DND-41 (cell line): ENCODE data around the gene KLHL2.
A peak's percentile ranks its signal among the peaks of the same experiment; 100 is the strongest.

Experiments
- ATAC-seq: fragments of 200-7000 bp; cut with Tn5 transposase; 3 replicates; pipeline ENCODE4 v1.9.1; 2021; ENCODE audit warnings: low read depth; ENCODE audit not compliant: insufficient read depth
- DNase-seq: peaks from one replicate; pipeline ENCODE4 v3.0.0-alpha.2; 2020
- H2AFZ ChIP-seq: 2 replicates; pipeline ENCODE4 v1.6.0; 2012; ENCODE audit warnings: low read depth, low read length
- H3K27ac ChIP-seq: 2 replicates; pipeline ENCODE4 v1.5.1; 2012; ENCODE audit warnings: low read length, inconsistent platforms
- H3K27me3 ChIP-seq: fragments of 200-600 bp; sonication (generic); 2 replicates; pipeline ENCODE4 v1.6.0; 2012; ENCODE audit warnings: low read length, mild to moderate bottlenecking, inconsistent platforms; ENCODE audit not compliant: insufficient read depth, poor library complexity
- H3K36me3 ChIP-seq: 2 replicates; pipeline ENCODE4 v1.5.1; 2012; ENCODE audit warnings: low read length, inconsistent platforms; ENCODE audit not compliant: insufficient read depth
- H3K4me1 ChIP-seq: 2 replicates; pipeline ENCODE4 v1.5.1; 2012; ENCODE audit warnings: mild to moderate bottlenecking, low read length; ENCODE audit not compliant: insufficient read depth
- H3K4me2 ChIP-seq: 2 replicates; pipeline ENCODE4 v1.6.0; 2012; ENCODE audit warnings: mild to moderate bottlenecking, moderate library complexity, low read length, inconsistent platforms; ENCODE audit not compliant: insufficient read depth
- H3K4me3 ChIP-seq, 2 experiments: fragments of 200-600 bp in 1 of 2; shearing (Covaris generic) in 1 of 2; 2 replicates each; pipeline ENCODE4 v1.5.1; 2012 to 2016; ENCODE audit warnings: inconsistent platforms in 2 of 2, low read length in 2 of 2, mild to moderate bottlenecking in 2 of 2, low read depth in 1 of 2, moderate library complexity in 1 of 2
- H3K79me2 ChIP-seq: 2 replicates; pipeline ENCODE4 v1.6.0; 2012; ENCODE audit warnings: low read length, inconsistent platforms; ENCODE audit not compliant: insufficient read depth
- H3K9ac ChIP-seq: 2 replicates; pipeline ENCODE4 v1.6.0; 2012; ENCODE audit warnings: low read depth, mild to moderate bottlenecking, inconsistent platforms, low read length, moderate library complexity
- H3K9me3 ChIP-seq: 2 replicates; pipeline ENCODE4 v1.5.1; 2012; ENCODE audit warnings: low read length, moderate library complexity, mild to moderate bottlenecking, inconsistent platforms; ENCODE audit not compliant: insufficient read depth, severe bottlenecking
- H4K20me1 ChIP-seq: 2 replicates; pipeline ENCODE4 v1.6.0; 2012; ENCODE audit warnings: low read length; ENCODE audit not compliant: insufficient read depth
- EZH2 ChIP-seq: IDR thresholded peaks from 3 replicates; pipeline ENCODE4 v1.6.1; 2012; ENCODE audit warnings: borderline replicate concordance, low read depth, mild to moderate bottlenecking, moderate library complexity, low read length, inconsistent platforms; ENCODE audit not compliant: severe bottlenecking
- TF ChIP-seq, protein P1 (sequence below): IDR thresholded peaks from 2 replicates; pipeline ENCODE4 v1.5.1; 2012; ENCODE audit warnings: borderline replicate concordance, low read length, moderate library complexity, mild to moderate bottlenecking; ENCODE audit not compliant: poor library complexity, severe bottlenecking; ENCODE audit errors: extremely low read depth

The KLHL2 gene

DNA sequence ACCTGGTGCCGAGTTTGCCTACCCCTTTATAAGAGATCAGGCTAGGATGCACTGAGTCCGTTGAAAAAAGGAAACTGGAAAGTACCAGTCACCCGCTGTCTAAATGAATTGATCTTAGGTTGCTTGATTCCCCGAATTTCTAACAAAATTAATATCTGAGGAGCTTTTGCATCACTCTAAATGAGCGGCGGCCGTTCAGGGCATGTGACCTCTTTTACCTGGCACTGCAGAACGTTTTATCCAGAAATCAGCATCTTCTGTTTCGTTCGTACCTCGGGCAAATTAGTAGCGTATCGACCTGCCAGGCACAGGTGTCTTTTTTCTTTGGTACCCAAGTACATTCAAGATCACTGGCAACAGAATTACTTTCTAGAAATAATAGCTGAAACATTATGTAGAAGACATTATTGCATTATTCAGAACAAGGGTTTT is 876 bp downstream of the KLHL2 start:
- TF ChIP-seq, protein P1, sequence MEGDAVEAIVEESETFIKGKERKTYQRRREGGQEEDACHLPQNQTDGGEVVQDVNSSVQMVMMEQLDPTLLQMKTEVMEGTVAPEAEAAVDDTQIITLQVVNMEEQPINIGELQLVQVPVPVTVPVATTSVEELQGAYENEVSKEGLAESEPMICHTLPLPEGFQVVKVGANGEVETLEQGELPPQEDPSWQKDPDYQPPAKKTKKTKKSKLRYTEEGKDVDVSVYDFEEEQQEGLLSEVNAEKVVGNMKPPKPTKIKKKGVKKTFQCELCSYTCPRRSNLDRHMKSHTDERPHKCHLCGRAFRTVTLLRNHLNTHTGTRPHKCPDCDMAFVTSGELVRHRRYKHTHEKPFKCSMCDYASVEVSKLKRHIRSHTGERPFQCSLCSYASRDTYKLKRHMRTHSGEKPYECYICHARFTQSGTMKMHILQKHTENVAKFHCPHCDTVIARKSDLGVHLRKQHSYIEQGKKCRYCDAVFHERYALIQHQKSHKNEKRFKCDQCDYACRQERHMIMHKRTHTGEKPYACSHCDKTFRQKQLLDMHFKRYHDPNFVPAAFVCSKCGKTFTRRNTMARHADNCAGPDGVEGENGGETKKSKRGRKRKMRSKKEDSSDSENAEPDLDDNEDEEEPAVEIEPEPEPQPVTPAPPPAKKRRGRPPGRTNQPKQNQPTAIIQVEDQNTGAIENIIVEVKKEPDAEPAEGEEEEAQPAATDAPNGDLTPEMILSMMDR: no peak
- TF ChIP-seq EZH2: no peak
- H3K27me3 ChIP-seq: no peaks in the 10 kb centered on the region
- no peaks in the 10 kb centered on the region for H3K9me3 ChIP-seq
- H3K36me3 ChIP-seq: no peaks in the 10 kb centered on the region
- H3K4me2 ChIP-seq: peak overlapping the region; percentile 94
- H2AFZ ChIP-seq: peak overlapping the region; percentile 87
- peak overlapping the region; percentile 82 for H3K9ac ChIP-seq
- peaks cover 42% of the 10 kb centered on the region for H3K79me2 ChIP-seq
- H3K4me1 ChIP-seq: peaks cover 35% of the 10 kb centered on the region
- peak; percentile 45 for ATAC-seq
- no peaks in the 10 kb centered on the region; the same call in 1 of the 2 replicates for H4K20me1 ChIP-seq
- DNase-seq: no peak
- peak overlapping the region; percentile 45; the same call in 1 of the 2 replicates for H3K27ac ChIP-seq
- H3K4me3 ChIP-seq: peak overlapping the region; percentile 34 to 75; a peak in 3 of 4 replicates

- no peak for ATAC-seq
- Histone ChIP-seq H3K9ac (peak overlapping the region; percentile 32; the same call in 1 of the 2 replicates), H2AFZ (no peak overlapping the region), H3K4me2 (peak overlapping the region; percentile 94), H3K27me3 (no peaks in the 10 kb centered on the region), H3K4me3 (peak overlapping the region; percentile 34 to 75; a peak in 3 of 4 replicates), H3K4me1 (peaks cover 35% of the 10 kb centered on the region), H3K79me2 (peaks cover 44% of the 10 kb centered on the region), H4K20me1 (no peaks in the 10 kb centered on the region; the same call in 1 of the 2 replicates), H3K27ac (no peak overlapping the region), H3K36me3 (no peaks in the 10 kb centered on the region), H3K9me3 (no peaks in the 10 kb centered on the region)
- TF ChIP-seq EZH2: no peak
- TF ChIP-seq, protein P1: no peak
- DNase-seq: no peak
These were observed 1.5 kb downstream of the KLHL2 start for GRCh38 chr4:165208741-165209388.

DNA sequence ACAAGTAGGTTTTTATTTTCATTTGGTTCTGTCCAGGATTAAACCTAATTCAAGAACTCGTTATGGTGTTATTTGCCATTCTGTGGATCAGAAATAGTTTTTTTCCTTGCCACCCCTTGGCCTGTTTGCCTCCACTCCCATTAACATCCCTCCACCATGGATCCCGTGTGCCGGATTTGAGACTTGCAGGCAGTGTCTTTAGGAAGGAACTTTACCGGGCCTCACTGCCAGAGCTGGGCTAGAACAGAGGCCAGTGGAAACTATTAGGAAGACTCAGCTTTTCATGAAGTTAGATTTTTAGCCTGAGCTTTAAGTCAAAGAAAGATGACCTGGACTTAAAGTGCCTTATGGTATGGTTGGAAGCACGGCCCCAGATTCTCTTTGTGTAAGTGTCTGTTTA is 2.4 kb downstream of the KLHL2 start:
- no peak for DNase-seq
- no peaks in the 10 kb centered on the region for H3K9me3 ChIP-seq
- H3K36me3 ChIP-seq: no peaks in the 10 kb centered on the region
- H3K4me3 ChIP-seq: no peak overlapping the region
- peak overlapping the region; percentile 94 for H3K4me2 ChIP-seq
- H3K4me1 ChIP-seq: peaks cover 35% of the 10 kb centered on the region
- H3K27me3 ChIP-seq: no peaks in the 10 kb centered on the region
- H3K79me2 ChIP-seq: peaks cover 44% of the 10 kb centered on the region
- H2AFZ ChIP-seq: no peak overlapping the region
- no peak for TF ChIP-seq EZH2
- TF ChIP-seq, protein P1: no peak
- H3K27ac ChIP-seq: no peak overlapping the region
- ATAC-seq: no peak
- H3K9ac ChIP-seq: no peak overlapping the region
- no peaks in the 10 kb centered on the region; the same call in 1 of the 2 replicates for H4K20me1 ChIP-seq
